ENCODE measurements around the gene CDK7.

CDK7 gene

DNA sequence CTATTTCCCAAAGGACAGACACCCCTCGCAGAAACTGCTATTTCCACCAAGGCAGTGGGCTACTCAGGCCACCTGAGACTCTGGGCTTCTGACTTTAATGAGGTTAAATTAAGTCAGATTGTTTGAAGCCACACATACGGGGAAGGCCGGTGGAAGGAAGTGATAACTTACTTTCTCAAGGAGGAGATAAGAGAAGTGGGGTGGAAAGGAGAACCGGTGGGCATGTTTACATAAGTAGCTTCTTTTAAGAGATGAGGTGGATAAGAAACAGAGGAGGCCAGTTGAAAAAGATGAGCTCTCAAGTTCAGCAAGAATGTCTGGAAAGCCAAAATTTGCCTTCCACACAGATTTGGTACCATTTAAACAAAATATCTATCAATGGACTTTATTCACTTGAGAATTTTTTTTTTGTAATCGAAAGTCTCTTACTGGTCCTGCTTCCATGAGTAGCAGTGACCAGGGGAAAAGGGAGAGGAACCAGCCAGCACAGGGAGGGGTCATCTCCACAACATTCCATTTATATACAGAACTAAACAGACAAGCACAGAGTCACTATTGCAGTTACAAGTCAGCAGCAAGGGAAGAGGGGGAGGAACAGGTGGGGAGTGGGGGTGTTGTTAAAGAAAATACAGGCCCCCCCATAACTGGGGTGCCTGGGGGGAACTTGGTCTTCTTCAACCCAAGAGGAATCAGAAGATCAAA, 77.9 kb downstream of the CDK7 start:
- Histone ChIP-seq H3K79me1 (replicated peaks; ENCODE audit: low read length, poor library complexity, severe bottlenecking) (no peaks in the 10 kb centered on the region), H3K14ac (ENCODE audit: low read length in 2 of 2) (no peak overlapping the region), H3K4me2 (ENCODE audit: low read length, poor library complexity, severe bottlenecking) (no peak overlapping the region), H3K9ac (ENCODE audit: low read length) (no peak overlapping the region), H3K4ac (ENCODE audit: low read depth in 1 of 2, low read length in 2 of 2) (no peak overlapping the region), H3K4me3 (ENCODE audit: insufficient read depth in 1 of 2, low read depth in 1 of 2, low read length in 2 of 2) (no peak overlapping the region), H2BK12ac (ENCODE audit: low read length in 2 of 2) (no peak overlapping the region), H3K18ac (ENCODE audit: low read depth in 1 of 2, low read length in 2 of 2) (no peak overlapping the region), H2AK5ac (ENCODE audit: low read length, severe bottlenecking) (no peak overlapping the region), H2BK5ac (ENCODE audit: low read depth, low read length, poor library complexity, severe bottlenecking) (no peak overlapping the region), H4K91ac (ENCODE audit: low read length) (no peak overlapping the region), H2AFZ (ENCODE audit: low read depth, low read length) (no peak overlapping the region), H3K9me3 (ENCODE audit: control insufficient read depth, low read length) (no peaks in the 10 kb centered on the region), H3K36me3 (ENCODE audit: control insufficient read depth in 1 of 2, insufficient read depth in 2 of 2, low read depth in 1 of 2, low read length in 2 of 2) (peaks cover 0 to 9% of the 10 kb centered on the region in 2 experiments), H2BK120ac (ENCODE audit: low read depth, low read length) (no peak overlapping the region), H3K27ac (ENCODE audit: low read length, poor library complexity, severe bottlenecking) (no peak overlapping the region), H3K27me3 (ENCODE audit: control insufficient read depth in 1 of 2, insufficient read depth in 1 of 2, low read length in 2 of 2) (no peaks in the 10 kb centered on the region), H4K8ac (ENCODE audit: low read length) (no peak overlapping the region), H2BK15ac (ENCODE audit: low read depth, poor library complexity, severe bottlenecking) (no peak overlapping the region), H3K4me1 (ENCODE audit: control insufficient read depth, insufficient read depth, low read depth, low read length) (no peaks in the 10 kb centered on the region), H3K23ac (ENCODE audit: low read length in 2 of 2) (no peak overlapping the region)
- DNase-seq: no peak
- 38% methylated on average over 4 of the region's 5 CpGs for WGBS

DNA sequence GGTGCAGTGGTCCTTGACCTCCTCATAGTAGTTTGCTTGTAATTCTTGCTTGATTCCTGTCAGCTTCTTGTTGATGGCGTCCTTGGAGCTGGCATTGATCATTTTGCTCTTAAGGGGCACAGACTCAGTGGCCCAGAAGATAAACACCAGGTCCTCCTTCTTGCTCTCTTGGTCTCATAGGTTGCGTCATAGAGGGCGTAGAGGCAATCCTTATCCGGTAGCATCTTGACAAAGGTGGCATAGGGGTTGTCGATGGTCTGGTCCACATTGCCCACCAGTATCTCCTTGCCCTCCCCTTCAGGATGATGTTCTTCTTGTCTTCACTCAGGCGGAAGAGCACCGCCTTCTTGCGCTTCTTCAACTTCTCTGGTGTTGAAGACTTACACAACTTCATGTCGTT, 78.7 kb downstream of the CDK7 start:
- Histone ChIP-seq H2BK5ac (ENCODE audit: low read depth, low read length, poor library complexity, severe bottlenecking) (no peak overlapping the region), H3K4ac (ENCODE audit: low read depth in 1 of 2, low read length in 2 of 2) (no peak overlapping the region), H2BK120ac (ENCODE audit: low read depth, low read length) (no peak overlapping the region), H3K9ac (ENCODE audit: low read length) (no peak overlapping the region), H3K79me1 (replicated peaks; ENCODE audit: low read length, poor library complexity, severe bottlenecking) (no peaks in the 10 kb centered on the region), H3K4me1 (ENCODE audit: control insufficient read depth, insufficient read depth, low read depth, low read length) (no peaks in the 10 kb centered on the region), H3K36me3 (ENCODE audit: control insufficient read depth in 1 of 2, insufficient read depth in 2 of 2, low read depth in 1 of 2, low read length in 2 of 2) (peaks cover 0 to 9% of the 10 kb centered on the region in 2 experiments), H3K18ac (ENCODE audit: low read depth in 1 of 2, low read length in 2 of 2) (no peak overlapping the region), H2AK5ac (ENCODE audit: low read length, severe bottlenecking) (no peak overlapping the region), H3K9me3 (ENCODE audit: control insufficient read depth, low read length) (no peaks in the 10 kb centered on the region), H4K8ac (ENCODE audit: low read length) (no peak overlapping the region), H2BK15ac (ENCODE audit: low read depth, poor library complexity, severe bottlenecking) (no peak overlapping the region), H3K14ac (ENCODE audit: low read length in 2 of 2) (no peak overlapping the region), H3K27me3 (ENCODE audit: control insufficient read depth in 1 of 2, insufficient read depth in 1 of 2, low read length in 2 of 2) (no peaks in the 10 kb centered on the region), H3K27ac (ENCODE audit: low read length, poor library complexity, severe bottlenecking) (no peak overlapping the region), H3K4me2 (ENCODE audit: low read length, poor library complexity, severe bottlenecking) (no peak overlapping the region), H3K4me3 (ENCODE audit: insufficient read depth in 1 of 2, low read depth in 1 of 2, low read length in 2 of 2) (no peak overlapping the region), H4K91ac (ENCODE audit: low read length) (no peak overlapping the region), H2BK12ac (ENCODE audit: low read length in 2 of 2) (no peak overlapping the region), H2AFZ (ENCODE audit: low read depth, low read length) (no peak overlapping the region), H3K23ac (ENCODE audit: low read length in 2 of 2) (no peak overlapping the region)
- WGBS: 95% methylated on average over 9 of the region's 9 CpGs
- DNase-seq: no peak

DNA sequence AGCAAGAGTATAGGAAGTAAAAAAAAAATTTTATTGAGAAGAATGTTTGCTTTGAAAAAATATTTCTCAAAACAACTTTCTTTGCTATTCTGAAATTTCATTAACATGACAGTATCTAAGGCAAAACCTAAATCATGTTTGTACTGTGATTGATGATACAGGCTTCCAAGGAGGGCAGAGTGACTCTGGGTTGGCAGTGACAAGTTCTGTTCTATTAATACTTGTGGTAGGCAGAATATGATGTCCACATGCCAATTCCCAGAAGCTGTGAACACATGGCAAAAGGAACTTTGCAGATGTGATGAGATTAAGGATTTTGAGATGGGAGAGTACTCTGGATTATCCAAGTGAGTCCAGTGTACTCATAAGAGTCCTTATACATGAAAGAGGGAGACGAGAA, 81.3 kb downstream of the CDK7 start:
- Histone ChIP-seq H3K36me3 (ENCODE audit: control insufficient read depth in 1 of 2, insufficient read depth in 2 of 2, low read depth in 1 of 2, low read length in 2 of 2) (peaks cover 0 to 9% of the 10 kb centered on the region in 2 experiments), H3K9ac (ENCODE audit: low read length) (no peak overlapping the region), H3K23ac (ENCODE audit: low read length in 2 of 2) (no peak overlapping the region), H3K4ac (ENCODE audit: low read depth in 1 of 2, low read length in 2 of 2) (no peak overlapping the region), H4K8ac (ENCODE audit: low read length) (no peak overlapping the region), H3K14ac (ENCODE audit: low read length in 2 of 2) (no peak overlapping the region), H3K4me3 (ENCODE audit: insufficient read depth in 1 of 2, low read depth in 1 of 2, low read length in 2 of 2) (no peak overlapping the region), H2AK5ac (ENCODE audit: low read length, severe bottlenecking) (no peak overlapping the region), H3K27ac (ENCODE audit: low read length, poor library complexity, severe bottlenecking) (no peak overlapping the region), H3K4me2 (ENCODE audit: low read length, poor library complexity, severe bottlenecking) (no peak overlapping the region), H2BK15ac (ENCODE audit: low read depth, poor library complexity, severe bottlenecking) (no peak overlapping the region), H3K18ac (ENCODE audit: low read depth in 1 of 2, low read length in 2 of 2) (no peak overlapping the region), H3K27me3 (ENCODE audit: control insufficient read depth in 1 of 2, insufficient read depth in 1 of 2, low read length in 2 of 2) (no peaks in the 10 kb centered on the region), H2BK12ac (ENCODE audit: low read length in 2 of 2) (no peak overlapping the region), H3K4me1 (ENCODE audit: control insufficient read depth, insufficient read depth, low read depth, low read length) (no peaks in the 10 kb centered on the region), H2BK120ac (ENCODE audit: low read depth, low read length) (no peak overlapping the region), H2AFZ (ENCODE audit: low read depth, low read length) (no peak overlapping the region), H4K91ac (ENCODE audit: low read length) (no peak overlapping the region), H3K9me3 (ENCODE audit: control insufficient read depth, low read length) (no peaks in the 10 kb centered on the region), H2BK5ac (ENCODE audit: low read depth, low read length, poor library complexity, severe bottlenecking) (no peak overlapping the region), H3K79me1 (replicated peaks; ENCODE audit: low read length, poor library complexity, severe bottlenecking) (no peaks in the 10 kb centered on the region)
- no peak for DNase-seq
- WGBS: 82% methylated on average over 1 of the region's 1 CpG

DNA sequence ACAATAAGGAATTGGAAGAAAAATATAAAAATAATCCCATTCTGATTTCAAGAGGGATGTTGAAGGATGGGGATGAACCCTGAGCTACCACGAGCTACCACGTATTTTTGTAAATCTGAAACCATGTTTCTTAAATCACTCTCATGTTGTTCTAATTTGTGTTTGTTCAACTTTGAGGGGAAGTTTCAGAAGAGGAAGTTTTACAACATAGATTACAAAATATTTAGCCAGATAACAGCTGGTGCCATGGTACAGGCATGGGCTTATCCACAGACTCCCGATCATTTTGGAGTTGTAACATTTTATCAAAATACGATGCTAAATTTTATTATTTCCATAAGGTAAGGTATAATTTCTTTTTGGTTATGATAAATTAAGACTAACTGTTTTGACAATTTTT, 82.7 kb downstream of the CDK7 start:
- Histone ChIP-seq H2BK12ac (ENCODE audit: low read length in 2 of 2) (no peak overlapping the region), H3K4me3 (ENCODE audit: insufficient read depth in 1 of 2, low read depth in 1 of 2, low read length in 2 of 2) (no peak overlapping the region), H3K18ac (ENCODE audit: low read depth in 1 of 2, low read length in 2 of 2) (no peak overlapping the region), H3K14ac (ENCODE audit: low read length in 2 of 2) (no peak overlapping the region), H2AFZ (ENCODE audit: low read depth, low read length) (no peak overlapping the region), H2BK15ac (ENCODE audit: low read depth, poor library complexity, severe bottlenecking) (no peak overlapping the region), H3K9me3 (ENCODE audit: control insufficient read depth, low read length) (no peaks in the 10 kb centered on the region), H3K36me3 (ENCODE audit: control insufficient read depth in 1 of 2, insufficient read depth in 2 of 2, low read depth in 1 of 2, low read length in 2 of 2) (peaks cover 0 to 9% of the 10 kb centered on the region in 2 experiments), H3K27ac (ENCODE audit: low read length, poor library complexity, severe bottlenecking) (no peak overlapping the region), H3K4ac (ENCODE audit: low read depth in 1 of 2, low read length in 2 of 2) (no peak overlapping the region), H2BK5ac (ENCODE audit: low read depth, low read length, poor library complexity, severe bottlenecking) (no peak overlapping the region), H4K8ac (ENCODE audit: low read length) (no peak overlapping the region), H3K4me1 (ENCODE audit: control insufficient read depth, insufficient read depth, low read depth, low read length) (no peaks in the 10 kb centered on the region), H3K4me2 (ENCODE audit: low read length, poor library complexity, severe bottlenecking) (no peak overlapping the region), H2AK5ac (ENCODE audit: low read length, severe bottlenecking) (no peak overlapping the region), H4K91ac (ENCODE audit: low read length) (no peak overlapping the region), H2BK120ac (ENCODE audit: low read depth, low read length) (no peak overlapping the region), H3K9ac (ENCODE audit: low read length) (no peak overlapping the region), H3K79me1 (replicated peaks; ENCODE audit: low read length, poor library complexity, severe bottlenecking) (no peaks in the 10 kb centered on the region), H3K27me3 (ENCODE audit: control insufficient read depth in 1 of 2, insufficient read depth in 1 of 2, low read length in 2 of 2) (no peaks in the 10 kb centered on the region), H3K23ac (ENCODE audit: low read length in 2 of 2) (no peak overlapping the region)
- no peak for DNase-seq
- WGBS: 100% methylated on average over 2 of the region's 4 CpGs
